PC-3 (cell line): Measurements from ENCODE around the gene LDLR.

Experiments
- EZH2 ChIP-seq: fragments of 300-600 bp; sonication (generic); IDR thresholded peaks from one replicate; pipeline ENCODE4 v1.6.1; 2017; ENCODE audit warnings: antibody characterized with exemption, mild to moderate bottlenecking, low read length; ENCODE audit not compliant: unreplicated experiment
- TF ChIP-seq, protein P1 (sequence below): fragments of 300-600 bp; sonication (generic); conservative IDR thresholded peaks from 2 replicates; pipeline ENCODE4 v1.5.1; 2017; ENCODE audit warnings: antibody characterized with exemption, low read depth, mild to moderate bottlenecking, low read length

DNA sequence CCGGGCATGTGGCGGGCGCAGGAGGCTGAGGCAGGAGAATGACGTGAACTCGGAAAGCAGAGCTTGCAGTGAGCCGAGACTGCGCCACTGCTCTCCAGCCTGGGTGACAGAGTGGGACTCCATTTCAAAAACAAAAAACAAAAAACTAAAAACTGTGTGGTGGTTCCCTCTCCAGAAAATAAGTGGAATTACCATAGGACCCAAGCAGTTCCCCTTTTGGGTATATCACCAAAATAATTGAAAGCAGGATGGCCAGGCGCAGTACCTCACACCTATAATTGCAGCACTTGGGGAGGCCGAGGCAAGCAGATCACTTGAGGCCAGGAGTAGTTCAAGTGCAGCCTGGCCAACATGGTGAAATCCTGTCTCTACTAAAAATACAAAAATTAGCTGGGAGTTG, 15.7 kb upstream of the LDLR start:
- TF ChIP-seq, protein P1, sequence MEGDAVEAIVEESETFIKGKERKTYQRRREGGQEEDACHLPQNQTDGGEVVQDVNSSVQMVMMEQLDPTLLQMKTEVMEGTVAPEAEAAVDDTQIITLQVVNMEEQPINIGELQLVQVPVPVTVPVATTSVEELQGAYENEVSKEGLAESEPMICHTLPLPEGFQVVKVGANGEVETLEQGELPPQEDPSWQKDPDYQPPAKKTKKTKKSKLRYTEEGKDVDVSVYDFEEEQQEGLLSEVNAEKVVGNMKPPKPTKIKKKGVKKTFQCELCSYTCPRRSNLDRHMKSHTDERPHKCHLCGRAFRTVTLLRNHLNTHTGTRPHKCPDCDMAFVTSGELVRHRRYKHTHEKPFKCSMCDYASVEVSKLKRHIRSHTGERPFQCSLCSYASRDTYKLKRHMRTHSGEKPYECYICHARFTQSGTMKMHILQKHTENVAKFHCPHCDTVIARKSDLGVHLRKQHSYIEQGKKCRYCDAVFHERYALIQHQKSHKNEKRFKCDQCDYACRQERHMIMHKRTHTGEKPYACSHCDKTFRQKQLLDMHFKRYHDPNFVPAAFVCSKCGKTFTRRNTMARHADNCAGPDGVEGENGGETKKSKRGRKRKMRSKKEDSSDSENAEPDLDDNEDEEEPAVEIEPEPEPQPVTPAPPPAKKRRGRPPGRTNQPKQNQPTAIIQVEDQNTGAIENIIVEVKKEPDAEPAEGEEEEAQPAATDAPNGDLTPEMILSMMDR = no peak
- TF ChIP-seq EZH2 = no peak
